Natural killer cell (primary cell): ENCODE measurements around the gene PRKAG2. TPM values are rescaled to one million over a fixed set of nuclear protein-coding genes. Genes with fewer than 3 reads are reported as not detected.
"Not testable (repeated sequence)": the region's sequence is repeated elsewhere in the genome, so short reads cannot be mapped to it uniquely, and the experiment has no call there.

Source experiments
- ATAC-seq, 3 donors: fragments of 150-1000 bp in 2 of 3; fragments of 200-7000 bp in 1 of 3; cut with Tn5 transposase; 1 replicate in 1 of 3; 2 replicates in 2 of 3; pipeline ENCODE4 v1.10.0; 2021; ENCODE audit warnings: mild to moderate bottlenecking in 2 of 3, moderate library complexity in 2 of 3
- DNase-seq, 2 donors: peaks; one replicate each; pipeline versions ENCODE4 v3.0.0 to v3.0.0-alpha.2; 2013 to 2021; ENCODE audit warnings: mixed read lengths in 1 of 2
- H3K27ac ChIP-seq: one replicate; pipeline ENCODE4 v1.5.1; 2013; ENCODE audit warnings: mild to moderate bottlenecking, low read length
- H3K27me3 ChIP-seq: one replicate; pipeline ENCODE4 v1.6.1; 2013; ENCODE audit warnings: low read length; ENCODE audit not compliant: control insufficient read depth, insufficient read depth
- H3K36me3 ChIP-seq: one replicate; pipeline ENCODE4 v1.6.1; 2013; ENCODE audit warnings: low read length; ENCODE audit not compliant: control insufficient read depth, insufficient read depth
- H3K4me1 ChIP-seq: one replicate; pipeline ENCODE4 v1.6.1; 2013; ENCODE audit warnings: low read length; ENCODE audit not compliant: control insufficient read depth, insufficient read depth
- H3K4me3 ChIP-seq: one replicate; pipeline ENCODE4 v1.5.1; 2013; ENCODE audit warnings: low read length
- H3K9me3 ChIP-seq: one replicate; pipeline ENCODE4 v1.6.1; 2013; ENCODE audit warnings: low read length; ENCODE audit not compliant: control insufficient read depth, insufficient read depth
- H3K27ac Mint-ChIP-seq, 2 donors: one replicate each; pipeline ENCODE4 v1.8.0; 2022; ENCODE audit warnings: mild to moderate bottlenecking in 2 of 2, mixed read lengths in 2 of 2, moderate library complexity in 1 of 2
- H3K27me3 Mint-ChIP-seq, 2 donors: one replicate each; pipeline ENCODE4 v1.8.0; 2022; ENCODE audit warnings: low read depth in 2 of 2, mixed read lengths in 2 of 2
- H3K36me3 Mint-ChIP-seq: one replicate; pipeline ENCODE4 v1.8.0; 2022; ENCODE audit warnings: mixed read lengths
- H3K4me1 Mint-ChIP-seq, 2 donors: one replicate each; pipeline ENCODE4 v1.8.0; 2022; ENCODE audit warnings: mixed read lengths in 2 of 2
- H3K4me3 Mint-ChIP-seq: one replicate; pipeline ENCODE4 v1.8.0; 2022; ENCODE audit warnings: mild to moderate bottlenecking, moderate library complexity, mixed read lengths
- H3K9me3 Mint-ChIP-seq, 2 donors: one replicate each; pipeline ENCODE4 v1.8.0; 2022; ENCODE audit warnings: mixed read lengths in 2 of 2
- CTCF ChIP-seq: fragments of 200-600 bp; IDR thresholded peaks from one replicate; pipeline ENCODE4 v1.8.0; 2022; ENCODE audit warnings: antibody characterized with exemption
- WGBS: methylation state at CpG from one replicate; pipeline ENCODE4 v1.1.7; 2013; ENCODE audit warnings: missing lambda C conversion rate; ENCODE audit not compliant: insufficient coverage; 5-methylcytosine and 5-hydroxymethylcytosine counted together
- intact Hi-C: fragments of 100-400 bp; cut with micrococcal nuclease; formaldehyde crosslinking; loops from one replicate; pipeline ENCODE4 v1.14.2; 2022
- total RNA-seq, 4 donors: library from RNA; stranded (reverse); fragments of 120-200 nt in 1 of 4; gene quantifications; one replicate each; pipeline versions ENCODE4 v1.2.3 to v1.2.4, GENCODE V29; 2013 to 2022

PRKAG2 gene
- total RNA-seq, 3 donors from 2014 or later (not counting 1 experiment from before 2014, with no cell fraction given), result 42.6 to 66.5 (median 64.4) TPM

- Histone ChIP-seq H3K4me3 (no peak overlapping the region), H3K27me3 (no peaks in the 10 kb centered on the region), H3K4me1 (peaks cover 9% of the 10 kb centered on the region), H3K9me3 (no peaks in the 10 kb centered on the region), H3K36me3 (no peaks in the 10 kb centered on the region), H3K27ac (no peak overlapping the region)
- 93% methylated on average over 23 of the region's 26 CpGs for WGBS
- intact Hi-C loops, result no loop called here
- H3K36me3 Mint-ChIP-seq, result no peaks in the 10 kb centered on the region
- no peak overlapping the region for H3K27ac Mint-ChIP-seq
- H3K4me3 Mint-ChIP-seq, result no peak overlapping the region
- no peaks in the 10 kb centered on the region for H3K9me3 Mint-ChIP-seq
- H3K27me3 Mint-ChIP-seq, result no peaks in the 10 kb centered on the region
- no peak for ATAC-seq
- DNase-seq, result no peak
- no peak for TF ChIP-seq CTCF
- peaks cover 20 to 25% of the 10 kb centered on the region in 2 donors for H3K4me1 Mint-ChIP-seq
Measured at GRCh38 chr7:151830121-151830830, 46.6 kb downstream of the PRKAG2 start.

- Mint-ChIP-seq H3K4me3 (no peak overlapping the region), H3K27me3 (no peaks in the 10 kb centered on the region), H3K4me1 (peaks cover 20 to 25% of the 10 kb centered on the region in 2 donors), H3K27ac (peak overlapping the region in 1 of 2 donors; percentile 1), H3K36me3 (no peaks in the 10 kb centered on the region), H3K9me3 (no peaks in the 10 kb centered on the region)
- no peak for TF ChIP-seq CTCF
- DNase-seq (no peak), ATAC-seq (no peak)
- no peaks in the 10 kb centered on the region for H3K9me3 ChIP-seq
- H3K4me3 ChIP-seq, result no peak overlapping the region
- H3K27ac ChIP-seq, result no peak overlapping the region
- no peaks in the 10 kb centered on the region for H3K36me3 ChIP-seq
- H3K27me3 ChIP-seq, result no peaks in the 10 kb centered on the region
- 96% methylated on average over 13 of the region's 13 CpGs for WGBS
- peaks cover 9% of the 10 kb centered on the region for H3K4me1 ChIP-seq
- intact Hi-C loops, result no loop called here
Measured at GRCh38 chr7:151829707-151830106, 47.2 kb downstream of the PRKAG2 start.

- no peaks in the 10 kb centered on the region for H3K9me3 ChIP-seq
- H3K27ac Mint-ChIP-seq, result no peak overlapping the region
Measured at GRCh38 chr7:151827620-151828019, 49.3 kb downstream of the PRKAG2 start.

GRCh38 chr7:151826316-151826715, 50.6 kb downstream of the PRKAG2 start:
- intact Hi-C loops, H3K4me3 ChIP-seq: not testable (repeated sequence)
- 93% methylated on average over 6 of the region's 6 CpGs for WGBS

More at GRCh38 chr7:151827620-151828019, 49.3 kb downstream of the PRKAG2 start:
- Histone ChIP-seq H3K27me3 (no peaks in the 10 kb centered on the region), H3K4me3 (no peak overlapping the region), H3K27ac (no peak overlapping the region), H3K36me3 (no peaks in the 10 kb centered on the region), H3K4me1 (no peaks in the 10 kb centered on the region)
- intact Hi-C loops, result no loop called here
- no peak for TF ChIP-seq CTCF
- no peak for DNase-seq
- H3K27me3 Mint-ChIP-seq, result no peaks in the 10 kb centered on the region
- no peak overlapping the region for H3K4me3 Mint-ChIP-seq
- peaks cover 20 to 31% of the 10 kb centered on the region in 2 donors for H3K4me1 Mint-ChIP-seq
- WGBS, result 97% methylated on average over 5 of the region's 8 CpGs
- no peaks in the 10 kb centered on the region for H3K9me3 Mint-ChIP-seq
- H3K36me3 Mint-ChIP-seq, result no peaks in the 10 kb centered on the region
- ATAC-seq, result no peak

More at GRCh38 chr7:151826316-151826715, 50.6 kb downstream of the PRKAG2 start:
- H3K36me3 ChIP-seq, H3K27ac ChIP-seq, H3K27me3 Mint-ChIP-seq, H3K9me3 ChIP-seq, H3K27ac Mint-ChIP-seq, H3K4me1 ChIP-seq, H3K36me3 Mint-ChIP-seq, DNase-seq, H3K4me3 Mint-ChIP-seq, H3K9me3 Mint-ChIP-seq, ATAC-seq, H3K27me3 ChIP-seq: not testable (repeated sequence)
- H3K4me1 Mint-ChIP-seq, result peaks cover 20 to 38% of the 10 kb centered on the region in 2 donors
